Inferior parietal cortex (tissue), 1 donor: ENCODE data around the gene ERAL1.
"Not testable (repeated sequence)": the region's sequence is repeated elsewhere in the genome, so short reads cannot be mapped to it uniquely, and the experiment has no call there.

Experiments used
- DNase-seq: peaks from one replicate; pipeline ENCODE4 v3.0.0-alpha.2; 2016; ENCODE audit errors: extremely low spot score

ERAL1 gene

DNA sequence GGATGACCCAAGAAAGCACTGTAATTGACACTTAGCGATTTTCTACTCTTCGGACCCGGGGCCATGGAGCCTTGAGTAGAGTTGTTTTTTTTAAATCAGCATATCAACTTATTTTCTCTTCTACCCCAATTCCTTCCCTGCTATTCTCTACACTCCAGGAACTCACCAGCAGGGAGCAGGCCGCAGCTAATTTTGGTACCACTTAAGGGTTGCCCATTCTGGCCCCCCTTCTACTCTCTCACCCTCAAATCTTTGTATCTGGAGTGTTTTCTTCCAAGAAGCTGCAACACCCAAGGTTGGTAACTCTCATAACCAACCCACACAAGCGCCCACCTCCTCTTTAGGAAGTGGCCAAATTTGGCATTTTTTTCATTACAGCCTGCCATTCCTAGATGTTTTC lies 5.5 kb upstream of the ERAL1 start:
- DNase-seq: no peak

GRCh38 chr17:28853295-28853694 lies 1.5 kb upstream of the ERAL1 start:
- no peak for DNase-seq

- no peak for DNase-seq
Observed at GRCh38 chr17:28855336-28855679, 492 bp downstream of the ERAL1 start.

- DNase-seq: no peak
Observed at GRCh38 chr17:28856028-28856574, 1.3 kb downstream of the ERAL1 start.

DNA sequence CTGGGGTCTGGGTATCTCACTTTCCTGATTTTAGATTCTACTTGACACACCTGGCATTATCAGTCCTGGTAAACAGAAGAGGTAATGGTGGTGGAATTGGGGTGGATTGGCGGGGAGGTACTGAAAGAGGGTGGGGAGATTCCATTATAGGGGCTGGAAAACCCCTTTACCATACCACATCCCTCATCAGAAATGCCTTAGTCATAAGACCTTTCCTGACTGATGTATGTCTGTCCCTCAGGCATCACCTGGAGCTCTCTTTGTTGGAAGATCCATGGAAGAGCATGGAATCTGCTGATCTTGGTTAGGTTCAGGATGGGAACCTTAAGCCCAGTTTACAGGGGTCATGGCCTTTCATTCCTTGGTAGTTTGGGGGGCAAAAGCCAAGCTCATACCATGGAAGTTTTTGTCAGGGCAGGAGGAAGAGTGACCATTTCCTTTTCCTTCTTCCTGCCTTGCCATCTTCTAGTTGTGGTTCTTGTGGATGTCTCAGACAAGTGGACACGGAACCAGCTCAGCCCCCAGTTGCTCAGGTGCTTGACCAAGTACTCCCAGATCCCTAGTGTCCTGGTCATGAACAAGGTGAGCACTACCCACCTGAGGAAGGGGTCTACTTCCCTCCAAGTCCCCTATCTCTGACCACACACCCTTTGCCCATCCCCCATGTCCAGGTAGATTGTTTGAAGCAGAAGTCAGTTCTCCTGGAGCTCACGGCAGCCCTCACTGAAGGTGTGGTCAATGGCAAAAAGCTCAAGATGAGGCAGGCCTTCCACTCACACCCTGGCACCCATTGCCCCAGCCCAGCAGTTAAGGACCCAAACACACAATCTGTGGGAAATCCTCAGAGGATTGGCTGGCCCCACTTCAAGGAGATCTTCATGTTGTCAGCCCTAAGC lies 3.3 kb downstream of the ERAL1 start:
- no peak for DNase-seq

DNA sequence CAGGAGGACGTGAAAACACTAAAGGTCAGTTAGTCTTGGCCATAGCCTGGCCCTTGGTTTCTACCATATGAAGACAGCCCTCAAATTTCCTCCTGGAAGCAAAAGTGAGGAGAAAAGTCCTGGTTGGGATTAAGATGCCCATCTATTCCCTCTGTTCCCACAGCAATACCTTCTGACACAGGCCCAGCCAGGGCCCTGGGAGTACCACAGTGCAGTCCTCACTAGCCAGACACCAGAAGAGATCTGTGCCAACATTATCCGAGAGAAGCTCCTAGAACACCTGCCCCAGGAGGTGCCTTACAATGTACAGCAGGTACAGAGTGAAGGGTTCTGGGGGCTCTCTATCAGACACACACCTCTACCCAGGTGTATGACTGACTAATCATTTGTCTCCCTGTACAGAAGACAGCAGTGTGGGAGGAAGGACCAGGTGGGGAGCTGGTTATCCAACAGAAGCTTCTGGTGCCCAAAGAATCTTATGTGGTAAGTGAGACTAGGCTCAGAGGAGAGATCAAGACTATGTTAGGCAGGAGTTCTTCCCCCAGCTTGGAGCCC lies 4.1 kb downstream of the ERAL1 start:
- no peak for DNase-seq

DNA sequence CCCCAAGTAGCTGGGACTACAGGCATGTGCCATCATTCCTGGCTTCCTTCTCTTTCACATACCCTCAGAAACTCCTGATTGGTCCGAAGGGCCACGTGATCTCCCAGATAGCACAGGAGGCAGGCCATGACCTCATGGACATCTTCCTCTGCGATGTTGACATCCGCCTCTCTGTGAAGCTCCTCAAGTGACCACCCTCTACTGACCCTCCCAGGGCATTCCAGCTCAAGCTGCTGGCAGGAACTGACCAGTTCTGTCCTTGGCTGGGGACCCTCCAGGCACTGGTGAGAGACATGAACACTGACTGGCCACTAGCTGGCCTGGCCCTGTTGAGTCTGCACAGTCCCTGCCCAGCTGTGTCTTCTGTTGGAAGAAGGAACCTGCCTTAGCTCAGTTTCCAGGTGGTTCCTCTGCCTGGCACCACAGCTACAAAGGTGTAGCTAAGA lies 5.6 kb downstream of the ERAL1 start:
- no peak for DNase-seq

- DNase-seq: peak; percentile 24
Observed at GRCh38 chr17:28861393-28862203, 6.8 kb downstream of the ERAL1 start.

DNA sequence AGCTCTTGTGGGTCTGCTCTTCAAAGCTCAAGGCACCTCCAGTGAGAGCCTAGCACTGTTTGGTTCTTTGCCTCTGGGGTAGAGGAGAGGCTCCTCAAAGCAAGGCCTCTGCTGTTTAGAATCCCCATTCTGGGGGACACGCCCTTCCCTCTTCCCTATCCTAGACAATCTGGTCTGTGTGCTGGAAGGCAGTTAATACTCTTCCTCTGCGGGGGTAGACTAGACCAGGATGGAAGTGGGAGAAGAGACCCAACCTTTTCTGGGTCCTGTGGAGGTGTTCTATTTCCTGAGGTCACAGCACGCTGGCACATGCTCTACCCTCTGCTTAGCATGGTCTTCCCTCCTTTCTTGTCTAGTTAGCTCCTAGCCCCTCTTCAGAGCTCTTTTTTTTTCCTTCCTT lies 7.7 kb downstream of the ERAL1 start:
- DNase-seq: no peak

DNA sequence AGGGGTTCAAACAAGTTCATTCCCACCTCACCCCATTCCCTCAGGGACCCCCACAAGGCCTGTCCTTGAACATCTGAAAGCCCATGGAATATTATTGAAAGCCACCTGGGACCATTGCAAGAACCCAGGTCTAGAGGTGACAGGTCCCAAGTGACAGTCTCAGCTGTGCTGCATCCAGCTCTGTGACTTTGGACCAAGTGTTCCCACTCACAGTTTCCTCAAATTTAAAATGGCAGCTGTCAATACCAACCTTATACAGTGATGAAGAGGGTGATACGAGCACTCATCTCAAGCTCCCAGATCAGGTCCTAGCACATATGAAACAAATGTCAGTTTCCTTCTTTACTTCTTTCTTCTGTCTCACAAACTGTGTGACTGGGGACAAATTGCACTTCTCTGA lies 9.1 kb downstream of the ERAL1 start:
- no peak for DNase-seq

DNA sequence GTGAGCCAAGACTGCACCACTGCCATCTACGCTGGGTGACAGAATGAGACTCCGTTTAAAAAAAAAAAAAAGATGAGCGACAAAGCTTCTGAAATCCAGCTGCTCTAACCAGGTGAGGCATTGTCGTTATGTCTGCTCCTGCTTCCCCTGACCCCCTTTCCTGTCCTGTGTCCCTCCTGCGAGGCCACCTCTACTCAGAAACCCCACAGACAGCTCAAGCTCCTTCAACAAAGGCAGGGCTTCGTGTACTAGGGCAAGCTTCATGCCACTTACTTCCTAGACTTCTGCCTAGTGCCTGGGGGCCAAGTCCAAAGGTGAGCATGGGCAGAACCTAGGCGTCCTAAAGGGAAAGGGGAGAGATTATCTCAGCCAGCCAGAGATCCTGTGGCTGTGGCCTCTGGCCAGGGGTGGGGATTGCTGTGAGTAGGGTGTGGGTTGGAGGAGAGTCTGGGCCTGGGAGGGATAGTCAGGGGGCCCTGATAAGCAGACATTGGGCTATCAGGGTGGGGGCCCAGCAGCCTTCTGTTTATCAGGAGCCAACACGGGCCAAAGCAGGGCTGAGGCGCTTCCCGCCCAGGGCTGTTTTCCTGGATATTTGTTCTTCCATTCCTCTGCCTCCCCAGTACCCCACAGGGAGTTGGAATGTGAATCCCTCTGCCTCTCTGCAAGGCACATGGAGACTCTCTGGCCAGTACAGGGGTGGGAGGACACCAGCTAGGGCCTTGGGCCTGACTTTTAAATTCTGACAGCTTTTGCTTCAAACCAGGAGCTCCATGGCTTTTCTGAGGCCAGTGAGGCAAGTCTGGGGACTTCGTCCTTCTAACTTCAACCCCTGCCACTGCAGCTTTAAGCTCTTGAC lies 10.4 kb downstream of the ERAL1 start:
- DNase-seq: peak; percentile 43

DNA sequence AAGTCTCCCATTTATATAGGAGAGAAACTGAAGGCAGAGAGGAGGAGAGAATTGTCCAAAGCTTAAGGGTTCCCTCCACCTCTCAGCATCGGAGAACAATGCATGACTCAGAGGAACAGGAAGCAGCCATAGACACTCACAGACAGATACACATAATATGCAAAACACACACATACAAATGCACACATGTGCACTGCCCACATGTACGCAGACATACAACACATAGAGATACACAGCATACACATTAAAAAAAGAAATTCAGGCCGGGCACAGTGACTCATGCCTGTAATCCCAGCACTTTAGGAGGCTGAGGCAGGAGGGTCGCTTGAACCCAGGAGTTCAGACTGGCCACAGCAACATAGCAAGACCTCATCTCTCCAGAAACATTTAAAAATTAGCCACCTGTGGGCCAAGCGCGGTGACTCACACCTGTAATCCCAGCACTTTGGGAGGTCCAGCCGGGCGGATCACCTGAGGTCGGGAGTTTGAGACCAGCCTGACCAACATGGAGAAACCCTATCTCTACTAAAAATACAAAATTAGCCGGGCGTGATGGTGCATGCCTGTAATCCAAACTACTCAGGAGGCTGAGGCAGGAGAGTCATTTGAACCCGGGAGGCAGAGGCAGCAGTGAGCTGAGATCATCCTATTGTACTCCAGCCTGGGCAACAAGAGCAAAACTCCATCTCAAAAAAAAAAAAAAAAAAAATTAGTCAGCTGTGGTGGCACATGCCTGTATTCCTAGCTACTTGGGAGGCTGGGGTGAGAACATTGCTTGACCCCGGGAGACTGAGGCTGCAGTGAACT lies 11.3 kb downstream of the ERAL1 start:
- no peak for DNase-seq

GRCh38 chr17:28867276-28867675 lies 12.5 kb downstream of the ERAL1 start:
- no peak for DNase-seq

DNA sequence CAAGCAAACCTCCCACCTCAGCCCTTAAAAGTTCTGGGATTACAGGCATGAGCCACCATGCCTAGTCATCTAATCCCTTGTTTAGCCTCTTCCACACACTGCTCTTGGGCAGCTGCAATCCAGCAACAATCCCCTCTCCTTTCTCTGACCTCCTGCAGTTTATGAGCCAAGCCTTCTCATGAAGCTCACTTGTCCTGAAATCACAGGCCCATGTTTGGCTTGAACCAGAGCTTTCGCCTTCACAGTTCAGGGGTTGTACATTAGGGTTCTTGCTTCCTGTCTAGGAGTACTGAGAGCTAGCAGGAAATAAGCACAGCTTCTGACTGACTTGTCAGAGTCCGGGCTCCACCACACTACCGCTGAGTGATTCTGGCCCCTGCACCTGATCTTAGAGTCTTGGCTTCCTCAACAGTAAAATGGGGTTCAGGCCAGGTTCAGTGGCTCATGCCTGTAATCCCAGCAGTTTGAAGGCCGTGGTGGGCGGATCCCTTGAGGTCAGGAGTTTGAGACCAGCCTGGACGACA lies 16.3 kb downstream of the ERAL1 start:
- DNase-seq: no peak

DNA sequence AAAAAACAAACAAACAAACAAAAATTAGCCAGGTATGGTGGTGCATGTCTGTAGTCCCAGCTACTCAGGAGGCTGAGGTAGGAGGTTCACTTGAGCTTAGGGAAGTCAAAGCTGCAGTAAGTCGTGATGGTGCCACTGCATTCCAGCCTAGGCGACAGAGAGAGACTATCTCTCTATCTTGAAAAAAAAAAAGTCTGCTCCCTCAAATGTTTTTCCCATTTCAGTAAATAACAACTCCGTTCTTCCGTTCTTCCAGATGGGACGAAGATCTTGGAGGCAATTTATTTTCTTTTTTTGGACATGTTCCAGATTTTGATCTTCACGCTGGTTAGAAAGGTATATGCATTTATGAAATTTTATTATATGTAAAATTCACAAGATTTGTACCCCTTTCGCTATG lies 19.0 kb downstream of the ERAL1 start:
- no peak for DNase-seq

- DNase-seq: no peak
Observed at GRCh38 chr17:28874750-28875149, 19.9 kb downstream of the ERAL1 start.

DNA sequence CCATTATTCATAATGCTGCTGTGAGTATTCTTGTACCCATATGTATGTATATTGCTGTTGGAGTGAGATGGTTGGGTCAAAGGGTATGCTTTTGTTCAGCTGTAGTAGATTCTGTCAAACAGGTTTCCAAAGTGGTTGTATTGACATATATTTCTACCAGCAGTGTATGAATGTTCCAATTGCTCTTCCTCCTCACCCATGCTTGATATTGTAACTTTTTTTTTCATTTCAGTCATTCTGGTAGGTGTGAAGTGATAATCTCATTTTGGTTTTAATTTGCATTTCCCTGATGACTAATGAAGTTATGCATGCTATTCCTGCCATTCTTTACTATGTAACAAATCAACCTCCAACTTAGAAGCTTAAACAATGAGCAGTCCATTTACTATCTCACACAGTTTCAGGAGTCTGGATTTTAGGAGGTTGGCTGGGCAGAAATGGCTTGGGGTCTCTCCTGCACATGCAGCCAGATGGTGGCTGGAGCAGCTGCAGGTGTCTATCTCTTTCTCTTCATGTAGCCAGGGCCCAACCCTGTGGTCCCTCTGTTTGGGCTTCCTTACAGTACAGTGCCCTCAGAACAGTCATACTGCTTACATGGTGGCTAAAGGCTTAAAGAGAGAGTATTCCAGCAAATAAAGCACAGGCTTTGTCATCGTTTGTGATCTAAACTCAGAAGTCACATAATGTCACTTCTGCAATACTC lies 21.2 kb downstream of the ERAL1 start:
- no peak for DNase-seq

GRCh38 chr17:28877150-28877711 lies 22.4 kb downstream of the ERAL1 start:
- not testable (repeated sequence) for DNase-seq

DNA sequence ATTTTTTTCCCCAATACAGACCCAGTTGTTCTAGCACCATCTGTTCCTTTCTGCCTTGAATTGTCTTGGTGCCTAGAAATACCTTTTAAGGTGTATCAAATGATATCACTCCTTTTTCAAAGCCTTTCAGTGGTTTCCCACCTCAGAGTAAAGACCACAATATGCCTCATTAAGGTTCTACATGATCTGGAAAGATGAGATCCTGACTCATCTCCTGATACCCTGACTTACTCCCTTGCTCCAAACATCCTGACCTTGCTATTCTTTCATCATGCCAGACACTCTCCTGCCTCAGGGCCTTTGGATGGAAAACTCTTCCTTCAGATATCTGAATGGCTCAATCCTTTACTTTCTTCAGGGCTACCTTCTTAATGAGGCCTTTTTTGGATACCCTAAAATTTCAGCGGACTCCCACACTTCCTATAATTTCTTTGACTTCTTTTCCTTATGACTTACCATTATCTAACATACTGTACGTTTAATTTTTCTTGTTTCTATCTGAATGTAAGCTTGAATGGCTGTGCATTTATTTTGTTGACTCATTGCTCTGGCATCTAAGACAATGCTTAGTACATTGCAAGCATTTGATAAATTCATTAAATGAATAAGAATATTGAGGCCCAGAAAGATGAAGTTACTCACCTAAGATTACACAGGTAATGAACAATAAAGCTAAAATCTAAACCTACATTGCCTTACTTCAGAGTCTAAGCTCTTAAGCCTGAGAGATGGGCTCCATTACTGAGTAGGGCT lies 23.5 kb downstream of the ERAL1 start:
- DNase-seq: no peak
